ENCODE measurements around the gene STARD13. TPM values are rescaled to one million over a fixed set of nuclear protein-coding genes. Genes with fewer than 3 reads are reported as not detected.
A peak's percentile ranks its signal among the peaks of the same experiment; 100 is the strongest.

The STARD13 gene
- total RNA-seq, 1 donor: 52.2 TPM

- no peak for TF ChIP-seq CTCF (IDR thresholded peaks at IDR 0.05; ENCODE audit: insufficient read depth, low read depth, low read length)
- H3K4me3 ChIP-seq (ENCODE audit: low read depth, low read length): no peak overlapping the region
- no peak for DNase-seq (ENCODE audit: low read depth)
Measured at GRCh38 chr13:33318037-33318436, 32.5 kb upstream of the STARD13 start.

GRCh38 chr13:33316890-33317289, 31.3 kb upstream of the STARD13 start:
- no peak for DNase-seq (ENCODE audit: low read depth)
- H3K4me3 ChIP-seq (ENCODE audit: low read depth, low read length): no peak overlapping the region
- no peak for TF ChIP-seq CTCF (IDR thresholded peaks at IDR 0.05; ENCODE audit: insufficient read depth, low read depth, low read length)

GRCh38 chr13:33313504-33313903, 27.9 kb upstream of the STARD13 start:
- TF ChIP-seq CTCF (IDR thresholded peaks at IDR 0.05; ENCODE audit: insufficient read depth, low read depth, low read length): no peak
- no peak overlapping the region for H3K4me3 ChIP-seq (ENCODE audit: low read depth, low read length)
- DNase-seq (ENCODE audit: low read depth): no peak

GRCh38 chr13:33312861-33313212, 27.3 kb upstream of the STARD13 start:
- DNase-seq (ENCODE audit: low read depth): no peak
- no peak for TF ChIP-seq CTCF (IDR thresholded peaks at IDR 0.05; ENCODE audit: insufficient read depth, low read depth, low read length)

GRCh38 chr13:33312150-33312860, 26.8 kb upstream of the STARD13 start:
- DNase-seq (ENCODE audit: low read depth): peak; percentile 59
- no peak overlapping the region for H3K4me3 ChIP-seq (ENCODE audit: low read depth, low read length)
- TF ChIP-seq CTCF (IDR thresholded peaks at IDR 0.05; ENCODE audit: insufficient read depth, low read depth, low read length): peak; percentile 50

More at GRCh38 chr13:33312861-33313212, 27.3 kb upstream of the STARD13 start:
- no peak overlapping the region for H3K4me3 ChIP-seq (ENCODE audit: low read depth, low read length)

- TF ChIP-seq CTCF (IDR thresholded peaks at IDR 0.05; ENCODE audit: insufficient read depth, low read depth, low read length): no peak
- DNase-seq (ENCODE audit: low read depth): no peak
- no peak overlapping the region for H3K4me3 ChIP-seq (ENCODE audit: low read depth, low read length)
Measured at GRCh38 chr13:33311040-33311439, 25.5 kb upstream of the STARD13 start.
